GM18508 (cell line): ENCODE measurements around the gene EEPD1.
"Not testable (repeated sequence)": the region's sequence is repeated elsewhere in the genome, so short reads cannot be mapped to it uniquely, and the experiment has no call there.

Experiments used
- ATAC-seq: cut with Tn5 transposase; IDR thresholded peaks from one replicate; pipeline ENCODE4 v1.9.1; 2021; ENCODE audit warnings: moderate number of reproducible peaks; ENCODE audit not compliant: insufficient read depth, unreplicated experiment

The EEPD1 gene

DNA sequence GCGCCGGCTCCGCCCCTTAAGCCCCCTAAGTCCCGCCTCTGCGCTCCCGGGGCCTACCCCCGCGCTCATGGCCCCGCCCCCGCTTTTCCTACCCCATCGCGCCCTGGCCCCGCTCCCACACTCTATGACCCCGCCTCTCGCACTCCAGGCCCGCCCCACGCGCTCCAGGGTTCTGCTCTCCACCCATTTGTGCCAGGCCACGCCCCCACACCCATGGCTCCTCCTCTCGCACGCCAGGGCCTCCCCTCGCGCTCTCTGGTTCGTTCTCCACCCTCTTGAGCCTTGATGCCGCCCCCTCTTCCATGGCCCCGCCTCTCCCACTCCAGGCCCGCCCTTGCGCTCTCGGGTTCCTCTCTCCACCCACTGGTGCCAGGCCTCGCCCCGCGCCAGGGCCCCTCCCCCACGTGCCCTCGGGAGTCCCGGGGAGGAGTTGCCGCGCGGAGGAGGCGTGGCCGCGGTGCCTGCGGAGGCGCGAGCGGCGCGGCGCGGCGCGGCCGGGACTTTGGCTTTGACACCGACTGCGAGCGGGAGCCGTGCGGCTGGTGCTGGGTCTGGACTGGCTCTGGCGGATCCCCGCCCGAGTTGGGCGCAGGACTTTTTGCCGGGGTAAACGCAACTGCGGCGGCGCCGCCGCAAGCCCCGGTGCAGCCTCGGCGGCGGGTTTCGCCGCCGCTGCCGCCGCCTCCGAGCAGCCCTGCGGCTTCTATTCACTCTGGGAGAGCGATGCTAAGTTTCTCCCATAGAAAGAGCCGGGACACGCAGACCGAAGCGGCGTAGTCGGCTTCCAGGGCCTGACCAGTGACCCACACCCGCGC, at the start of gene EEPD1:
TSS of gene EEPD1 (plus strand) at position 499 of the 815 bp plus-strand sequence. CDS start 1,071 bp downstream, outside the sequence.
- peak; percentile 84 for ATAC-seq

DNA sequence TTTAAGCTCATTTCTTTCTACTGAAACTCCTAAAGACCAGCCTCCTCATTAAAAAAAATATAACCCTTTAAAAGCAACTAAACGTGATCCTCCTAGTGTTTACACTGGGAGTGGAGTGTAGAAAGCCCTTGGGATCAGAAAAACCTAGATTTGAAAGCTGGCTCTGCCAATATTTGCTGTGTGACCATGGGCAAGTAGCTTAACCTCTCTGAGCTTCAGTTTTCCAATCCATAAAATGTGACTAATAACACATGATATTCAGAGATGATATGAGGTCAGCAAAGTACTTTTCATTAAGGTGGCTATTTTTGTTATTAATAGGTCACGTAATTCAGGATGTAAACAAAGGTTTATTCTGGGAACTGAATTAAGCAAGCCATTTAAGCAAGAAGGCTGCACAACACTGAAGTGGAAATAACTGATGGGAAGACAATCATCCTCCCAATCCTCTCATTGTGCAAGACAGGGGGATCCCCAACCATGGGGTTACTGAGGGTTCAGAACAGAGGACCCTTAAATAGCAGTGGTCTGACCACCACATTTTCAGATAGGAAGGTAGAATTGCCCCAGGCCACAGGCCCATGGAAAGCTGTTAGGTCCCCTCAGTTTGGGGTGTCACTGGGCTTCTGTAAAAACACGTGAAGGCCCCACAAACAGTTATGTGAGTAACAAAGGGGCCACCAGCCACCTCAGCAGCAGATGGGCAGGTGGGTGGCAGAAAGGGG, 49.1 kb upstream of the EEPD1 start:
- no peak for ATAC-seq

DNA sequence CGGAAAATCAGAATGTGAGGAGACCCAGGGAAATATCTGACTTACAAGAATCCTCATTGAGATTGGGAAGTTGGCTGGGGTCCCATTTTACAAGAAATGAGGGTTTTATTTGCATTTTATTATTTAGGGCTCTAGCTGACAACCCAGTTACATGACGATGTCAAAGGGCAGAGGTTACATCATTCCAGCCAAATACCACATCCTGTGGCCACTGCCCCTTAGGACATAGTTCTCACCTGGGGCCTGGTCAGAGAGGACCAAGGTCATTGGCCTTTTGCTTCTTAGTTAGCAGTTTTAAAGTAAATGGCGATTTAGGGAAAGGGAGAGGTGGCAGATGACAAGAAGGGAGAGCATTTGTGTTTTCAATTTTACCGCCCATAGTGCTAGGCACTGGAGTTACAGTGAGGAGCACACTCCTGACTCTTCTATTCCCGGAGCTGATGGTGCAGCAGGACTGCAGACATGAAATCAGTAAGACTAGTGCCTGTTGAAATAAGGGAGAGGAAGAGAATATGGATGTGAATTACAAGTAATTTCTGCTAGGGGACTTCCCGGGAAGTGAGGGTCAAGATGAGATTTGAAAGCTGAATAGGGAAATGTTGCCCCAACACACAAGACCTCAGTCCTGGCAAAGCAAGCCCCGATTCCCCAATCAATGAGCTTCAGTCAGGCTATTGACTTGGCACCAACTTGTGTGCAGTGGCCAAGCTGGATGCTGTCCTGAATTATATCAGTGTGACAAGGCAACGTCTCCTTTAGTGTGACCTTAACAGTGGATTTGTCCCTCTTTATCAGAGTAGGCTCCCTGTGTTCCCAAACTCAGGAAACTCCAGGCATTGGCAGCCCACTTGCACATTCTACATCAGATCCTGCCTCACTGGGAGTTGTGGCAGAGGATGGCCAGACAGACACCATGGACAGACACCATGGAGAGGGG, 45.8 kb upstream of the EEPD1 start:
- ATAC-seq, result not testable (repeated sequence)

DNA sequence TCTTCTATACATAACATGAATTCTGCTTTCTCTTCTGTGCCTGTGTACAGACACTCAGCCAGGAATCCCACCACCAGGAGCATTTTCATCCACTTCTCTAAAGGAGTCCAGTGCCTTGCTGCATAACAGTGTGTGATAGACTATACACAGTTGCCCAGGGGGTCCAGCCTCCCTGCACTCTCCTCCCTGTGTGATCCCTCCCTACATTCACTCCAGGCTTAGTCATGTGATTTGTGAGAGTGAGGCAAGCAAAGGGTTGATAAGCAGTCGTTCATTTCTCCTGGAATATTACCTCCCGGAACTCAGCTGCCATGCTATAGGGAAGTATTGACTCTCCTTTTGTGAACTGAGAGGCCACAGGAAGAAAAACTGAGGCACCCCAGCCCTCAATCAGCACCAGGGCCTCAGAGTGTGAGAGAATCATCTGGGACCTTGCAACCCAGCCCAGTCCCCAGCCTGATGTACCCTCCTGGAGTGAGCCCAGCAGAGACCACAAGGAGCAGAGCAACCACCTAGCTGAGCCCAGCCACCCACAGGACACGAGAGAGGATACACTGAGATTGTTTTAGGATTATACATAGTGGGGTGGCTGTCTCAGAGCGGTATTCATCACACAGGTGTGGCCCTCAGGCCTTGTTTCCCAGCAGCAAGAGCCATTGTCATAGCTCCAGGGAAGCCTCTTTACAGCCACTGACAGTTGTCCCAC, 45.0 kb upstream of the EEPD1 start:
- no peak for ATAC-seq

DNA sequence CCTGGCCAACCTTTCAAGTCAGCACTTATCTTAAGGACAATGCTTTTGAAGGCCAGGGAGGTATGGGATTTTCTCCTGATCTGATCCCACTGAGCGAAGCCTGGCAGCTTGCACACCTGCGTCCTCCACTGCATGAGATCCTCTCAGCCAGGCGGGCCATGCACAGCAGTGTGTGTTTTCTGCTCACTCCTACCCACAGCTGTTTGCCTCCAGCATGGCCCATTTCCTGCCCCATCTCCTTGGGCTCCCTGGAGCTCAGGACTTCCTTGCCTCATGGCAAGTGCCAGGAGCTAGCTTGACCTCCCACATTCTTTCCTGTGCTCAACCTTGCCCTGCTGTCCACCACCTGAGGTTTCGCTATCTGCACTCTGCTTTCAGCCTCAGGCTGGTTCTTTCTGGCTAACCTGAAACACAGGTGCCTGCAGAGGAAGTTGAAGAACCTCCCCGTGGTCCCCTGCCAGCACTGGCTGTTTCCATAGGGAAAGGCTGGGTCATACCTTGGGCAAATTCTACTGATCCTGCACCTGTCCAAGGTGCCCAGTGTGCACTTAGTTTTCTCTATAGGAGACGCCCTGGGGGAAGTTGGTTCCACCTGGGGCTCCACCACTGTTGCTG, 43.9 kb upstream of the EEPD1 start:
- ATAC-seq, result no peak

DNA sequence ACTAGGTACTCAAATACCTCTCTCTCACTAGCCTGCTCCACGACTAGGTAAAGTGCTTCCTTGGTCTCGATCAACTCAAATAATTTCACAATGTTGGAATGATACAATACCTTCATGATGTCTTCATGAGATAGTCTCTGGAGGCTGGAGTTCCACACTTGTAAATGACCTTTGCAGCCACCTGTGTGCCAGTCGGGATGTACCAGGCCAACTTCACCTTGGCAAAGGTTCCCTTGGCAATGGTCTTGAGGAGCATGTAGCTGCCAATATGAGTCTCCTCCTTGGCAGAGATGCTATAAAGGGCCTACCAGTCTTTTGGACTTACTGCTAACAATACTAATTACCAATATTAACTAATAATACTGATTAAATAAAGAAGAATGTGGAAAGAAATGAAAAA, 42.5 kb upstream of the EEPD1 start:
- ATAC-seq, result no peak

DNA sequence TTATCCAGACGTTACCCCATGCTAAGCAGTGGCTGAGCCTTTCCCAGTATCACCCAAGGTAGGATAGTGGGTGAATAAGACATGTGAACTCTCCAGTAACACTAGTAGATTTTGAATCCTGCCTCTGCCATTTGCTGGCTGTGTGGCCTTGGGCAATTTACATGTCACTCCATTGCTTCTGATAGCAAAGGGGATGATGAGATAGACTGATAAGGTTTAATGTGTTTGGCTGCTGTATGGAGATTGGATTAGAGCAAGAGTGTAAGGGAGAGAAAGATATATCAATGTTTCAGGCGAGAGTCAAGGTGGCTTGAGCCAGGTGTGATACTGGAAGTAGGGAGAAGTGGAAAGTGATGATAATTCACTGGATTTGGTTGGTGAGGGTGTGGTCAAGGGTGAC, 40.1 kb upstream of the EEPD1 start:
- no peak for ATAC-seq

DNA sequence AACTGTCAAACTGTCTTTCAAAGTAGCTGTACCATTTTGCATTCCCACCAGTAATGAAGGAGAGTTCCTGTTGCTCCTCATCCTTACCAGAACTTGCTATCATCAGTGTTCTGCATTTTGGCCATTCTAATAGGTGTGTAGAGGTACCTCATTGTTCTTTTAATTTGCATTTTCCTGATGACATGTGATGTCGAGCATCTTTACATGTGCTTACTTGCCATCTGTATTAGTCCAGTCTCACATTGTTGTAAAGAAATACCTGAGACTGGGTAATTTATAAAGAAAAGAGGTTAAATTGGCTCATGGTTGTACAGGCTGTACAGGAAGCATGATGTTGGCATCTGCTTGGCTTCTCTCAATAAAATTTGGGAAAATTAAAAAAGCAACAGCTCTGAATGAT, 38.7 kb upstream of the EEPD1 start:
- ATAC-seq, result no peak

DNA sequence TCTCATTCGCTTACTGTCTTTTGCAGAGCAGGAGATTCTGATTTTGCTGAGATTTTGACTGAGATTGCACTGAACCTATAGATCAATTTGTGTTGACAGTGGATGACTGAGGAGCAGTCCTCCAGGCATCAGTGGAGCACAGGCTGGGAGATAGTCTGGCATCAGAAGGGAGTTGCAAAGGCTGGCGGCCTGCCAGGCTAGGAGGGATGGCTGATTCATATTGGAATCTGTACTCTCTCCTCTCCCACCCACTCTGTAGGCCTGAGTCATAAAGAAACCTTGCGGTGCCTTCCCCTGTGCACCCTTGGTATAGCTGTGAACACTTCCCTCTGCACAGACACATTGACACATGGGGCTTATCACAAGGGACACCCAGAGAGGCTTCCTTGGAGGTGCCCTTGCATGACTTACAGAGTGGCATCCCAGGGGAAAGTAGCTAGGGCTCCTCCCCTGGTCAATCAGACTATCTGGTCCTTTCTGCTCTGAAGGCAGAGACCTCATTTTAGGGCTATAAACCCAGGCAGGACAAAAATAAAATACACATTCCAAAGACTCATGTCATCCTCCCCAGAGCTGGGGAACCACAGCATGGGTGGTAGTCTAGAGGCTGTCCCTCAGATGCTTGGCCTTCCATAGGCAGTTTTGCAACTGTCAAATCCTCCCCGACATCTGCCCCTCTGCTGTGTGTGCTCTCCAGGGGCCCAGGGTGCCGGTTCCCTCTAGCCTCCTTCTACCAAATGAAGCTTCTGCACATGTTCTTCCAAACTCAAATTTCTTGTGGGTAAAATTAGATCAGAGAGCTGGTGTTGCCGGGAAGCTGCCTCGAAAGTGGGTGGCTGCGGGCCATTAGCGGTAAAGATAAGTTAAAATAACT, 37.4 kb upstream of the EEPD1 start:
- ATAC-seq, result peak; percentile 99

DNA sequence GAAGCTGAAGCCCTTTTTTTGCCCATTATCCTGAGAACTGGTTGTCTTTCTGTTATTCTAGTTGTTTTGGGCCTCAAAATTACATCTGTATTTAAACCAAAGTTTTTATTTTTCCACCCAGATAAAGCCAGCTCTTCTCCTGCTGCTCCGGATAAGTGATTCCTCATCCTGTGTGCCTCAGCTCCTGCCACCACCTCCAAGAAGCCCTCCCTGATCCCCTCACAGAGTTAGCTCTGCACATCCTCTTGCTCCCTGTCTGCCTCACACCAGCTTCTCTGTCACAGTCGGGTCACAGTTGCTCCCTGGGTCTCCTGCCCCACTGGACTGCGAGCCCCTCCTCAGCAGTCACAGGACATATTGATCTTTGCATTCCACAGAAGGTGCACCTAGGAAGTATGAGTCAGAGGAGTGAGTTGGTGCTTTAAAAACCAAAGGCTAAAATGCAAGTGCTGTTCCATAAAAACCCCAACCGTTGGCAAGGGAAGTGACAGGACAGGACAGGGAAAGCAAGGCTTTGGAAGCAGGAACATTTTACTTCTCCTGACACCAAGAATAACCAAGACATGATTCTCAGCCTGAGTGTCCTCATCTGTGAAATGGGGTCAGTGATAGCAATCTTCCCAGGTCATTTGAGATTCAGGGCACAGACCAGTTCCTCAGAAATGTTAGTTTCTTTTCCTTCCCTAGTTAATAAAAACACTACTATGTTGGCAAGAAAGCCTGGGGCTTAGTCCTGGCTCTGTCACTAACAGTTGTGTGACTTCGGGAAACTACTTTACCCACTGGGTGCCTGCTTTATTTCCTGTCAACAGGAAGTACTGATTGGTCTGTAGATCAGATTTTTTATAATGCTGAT, 36.5 kb upstream of the EEPD1 start:
- no peak for ATAC-seq

DNA sequence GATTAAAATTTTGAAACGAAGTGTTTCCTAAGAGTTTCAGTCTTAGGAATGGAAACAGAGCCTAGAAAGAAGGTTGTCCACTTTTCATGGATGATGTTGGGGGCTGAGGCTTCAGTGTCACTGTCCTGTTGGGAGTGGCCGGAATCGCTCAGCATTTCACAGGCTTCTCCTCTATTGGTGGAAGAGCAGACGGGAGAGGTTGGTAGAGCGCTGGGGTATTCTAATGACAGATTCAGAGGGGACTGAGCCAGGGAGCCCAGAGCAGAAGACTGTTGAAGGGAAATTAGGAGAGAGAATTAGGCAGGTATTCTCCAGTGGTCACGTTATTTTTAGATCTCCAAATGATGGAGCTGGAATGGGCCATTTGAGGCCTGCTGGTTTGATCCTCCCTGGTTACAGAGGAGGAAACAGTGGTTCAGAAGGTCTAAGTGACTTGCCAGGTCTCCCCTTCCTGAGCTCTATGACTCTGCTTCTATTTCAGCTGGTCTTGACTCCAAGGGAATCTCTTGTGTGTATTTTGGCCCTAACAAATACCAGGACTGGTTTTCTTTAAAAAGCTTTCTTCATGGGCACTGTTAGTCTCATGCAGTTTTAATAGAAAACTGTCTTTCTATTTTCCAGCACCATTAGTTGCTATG, 35.7 kb upstream of the EEPD1 start:
- ATAC-seq, result no peak

DNA sequence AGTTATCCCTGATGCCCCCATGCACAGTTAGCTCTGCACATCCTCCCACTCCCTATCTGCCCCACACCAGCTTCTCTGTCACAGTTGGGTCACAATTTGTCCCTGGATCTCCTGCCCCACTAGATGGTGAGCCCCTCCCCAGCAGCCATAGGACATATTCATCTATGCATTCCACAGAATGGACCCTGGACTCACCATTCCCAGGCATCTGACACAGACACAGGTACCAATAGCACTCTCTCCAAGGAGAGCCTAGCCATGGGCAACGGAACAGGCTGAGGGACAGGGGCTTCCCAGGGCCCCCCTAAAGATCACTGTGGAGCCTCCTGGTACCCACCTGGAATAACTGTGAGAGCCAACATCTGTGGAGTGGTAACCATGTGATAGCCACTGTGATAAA, 34.7 kb upstream of the EEPD1 start:
- no peak for ATAC-seq

DNA sequence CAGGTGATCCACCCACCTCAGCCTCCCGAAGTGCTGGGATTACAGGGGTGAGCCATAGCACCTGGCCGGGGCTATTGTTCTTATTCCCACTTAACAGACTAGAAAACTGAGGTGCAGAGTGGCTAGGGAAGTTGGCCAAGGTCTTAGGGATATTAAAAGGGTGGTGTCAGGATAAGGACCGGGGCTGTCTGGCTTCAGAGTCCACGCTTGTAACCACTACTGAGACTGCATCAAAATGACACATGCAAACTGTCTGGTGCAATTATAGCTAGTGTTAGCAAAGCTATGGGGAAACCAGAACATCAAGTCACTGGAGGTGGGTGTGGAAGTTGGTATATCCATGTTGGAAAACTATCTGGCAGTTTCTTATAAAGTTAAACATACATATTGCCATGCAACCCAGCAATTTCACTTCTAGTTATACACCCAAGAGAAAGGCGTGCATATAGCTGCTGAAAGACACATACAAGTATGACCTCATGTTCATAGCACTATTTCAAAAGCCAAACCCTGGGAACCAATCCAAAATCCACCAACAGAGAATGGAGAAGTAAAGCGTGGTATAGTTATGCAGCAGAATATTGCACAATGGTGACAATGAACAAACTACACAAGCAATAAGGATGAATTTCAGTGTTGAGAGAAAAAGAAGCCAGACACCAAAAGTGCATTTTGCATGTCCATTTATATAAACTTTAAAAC, 33.9 kb upstream of the EEPD1 start:
- no peak for ATAC-seq

DNA sequence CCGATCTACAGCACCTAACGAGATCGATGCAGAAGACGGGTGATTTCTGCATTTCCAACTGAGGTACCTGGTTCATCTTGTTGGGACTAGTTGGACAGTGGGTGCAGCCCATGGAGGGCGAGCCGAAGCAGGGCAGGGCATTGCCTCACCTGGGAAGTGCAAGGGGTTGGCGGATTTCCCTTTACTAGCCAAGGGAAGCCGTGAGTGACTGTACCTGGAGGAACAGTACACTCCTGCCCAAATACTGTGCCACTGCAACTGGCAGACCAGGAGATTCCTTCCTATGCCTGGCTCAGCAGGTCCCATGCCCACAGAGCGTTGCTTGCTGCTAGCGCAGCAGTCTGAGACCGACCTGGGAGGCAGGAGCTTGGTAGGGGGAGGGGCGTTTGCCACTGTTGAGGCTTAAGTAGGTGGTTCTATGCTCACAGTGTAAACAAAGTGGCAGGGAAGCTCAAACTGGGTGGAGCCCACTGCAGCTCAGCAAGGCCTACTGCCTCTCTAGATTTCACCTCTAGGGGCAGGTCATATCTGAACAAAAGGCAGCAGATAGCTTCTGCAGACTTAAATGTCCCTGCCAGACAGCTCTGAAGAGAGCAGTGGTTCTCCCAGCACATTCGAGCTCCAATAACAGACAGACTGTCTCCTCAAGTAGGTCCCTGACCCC, 32.9 kb upstream of the EEPD1 start:
- not testable (repeated sequence) for ATAC-seq

DNA sequence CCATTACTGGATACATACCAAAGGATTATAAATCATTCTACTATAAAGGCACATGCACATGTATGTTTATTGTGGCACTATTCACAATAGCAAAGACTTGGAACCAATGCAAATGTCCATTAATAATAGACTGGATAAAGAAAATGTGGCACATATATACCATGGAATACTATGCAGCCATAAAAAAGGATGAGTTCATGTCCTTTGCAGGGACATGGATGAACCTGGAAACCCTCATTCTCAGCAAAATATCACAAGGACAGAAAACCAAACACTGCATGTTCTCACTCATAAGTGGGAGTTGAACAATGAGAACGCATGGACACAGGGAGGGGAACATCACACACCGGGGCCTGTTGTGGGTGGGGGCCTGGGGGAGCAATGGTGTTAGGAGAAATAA, 27.4 kb upstream of the EEPD1 start:
- ATAC-seq, result not testable (repeated sequence)

DNA sequence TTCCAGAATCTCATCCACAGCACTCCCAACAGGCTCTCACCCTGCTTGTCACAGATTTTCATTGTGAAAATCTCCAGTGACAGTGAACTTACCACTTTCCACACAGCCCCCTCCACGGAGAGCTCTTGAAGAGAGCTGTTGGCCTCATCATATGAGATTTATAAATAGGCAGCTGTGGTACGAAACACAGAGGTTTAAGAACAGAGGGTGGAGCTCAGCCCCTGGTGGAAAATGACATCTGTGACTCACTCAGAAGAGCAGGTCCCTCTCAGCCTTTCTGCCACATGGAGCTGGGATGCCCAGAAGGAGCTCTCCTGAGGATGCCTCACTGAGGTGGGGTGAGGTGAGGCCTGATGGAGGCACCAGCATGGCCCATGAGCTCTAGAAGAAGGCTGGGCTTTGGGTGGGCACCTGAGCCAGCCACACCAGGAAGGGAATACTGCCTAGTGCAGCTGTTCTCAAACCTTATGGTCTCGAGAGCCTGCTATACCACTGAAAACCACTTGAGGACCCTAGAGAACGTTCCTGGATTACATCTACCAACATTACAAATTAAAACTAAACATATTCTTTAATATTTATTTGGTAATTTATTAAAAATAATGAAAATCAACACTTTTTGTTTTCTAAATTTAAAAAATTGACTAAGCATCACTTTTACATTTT, 25.8 kb upstream of the EEPD1 start:
- no peak for ATAC-seq
